Body of pancreas (tissue), 4 donors: ENCODE data around the gene PAX8. TPM values are rescaled to one million over a fixed set of nuclear protein-coding genes. Genes with fewer than 3 reads are reported as not detected.

ENCODE experiments used
- ATAC-seq: fragments of 150-250 bp; one replicate; pipeline ENCODE4 v1.9.1; 2016
- DNase-seq, 4 donors: peaks; one replicate each; pipeline ENCODE4 v3.0.0-alpha.2; 2019
- H3K27ac ChIP-seq, 4 donors: fragments of 200-600 bp; sonication (generic); 1 replicate in 3 of 4; 2 replicates in 1 of 4; pipeline versions ENCODE4 v1.5.1 to v1.6.1; 2016 to 2019; ENCODE audit warnings: mild to moderate bottlenecking in 1 of 4, mixed read lengths in 1 of 4, moderate library complexity in 1 of 4
- H3K27me3 ChIP-seq, 2 donors: fragments of 200-600 bp; sonication (generic); one replicate each; pipeline ENCODE4 v1.6.0; 2016; ENCODE audit warnings: mild to moderate bottlenecking in 1 of 2
- H3K36me3 ChIP-seq, 2 donors: fragments of 200-600 bp; sonication (generic); replicated peaks in 1 of 2; 2 replicates each; pipeline ENCODE4 v1.5.1; 2016; ENCODE audit warnings: low read depth in 2 of 2; ENCODE audit not compliant: insufficient read depth in 1 of 2
- H3K4me1 ChIP-seq: fragments of 200-600 bp; sonication (generic); one replicate; pipeline ENCODE4 v1.6.0; 2016
- H3K4me3 ChIP-seq, 2 donors: fragments of 200-600 bp; sonication (generic); 1 replicate in 1 of 2; 2 replicates in 1 of 2; pipeline ENCODE4 v1.5.1; 2016 to 2019
- H3K9me3 ChIP-seq, 3 donors: fragments of 200-600 bp; sonication (generic); 1 replicate in 2 of 3; 2 replicates in 1 of 3; pipeline ENCODE4 v1.5.1; 2016
- CTCF ChIP-seq, 7 experiments: fragments of 450-650 bp in 4 of 7; fragments of 200-600 bp in 3 of 7; sonication (generic) in 3 of 7; IDR thresholded peaks; one replicate each; pipeline ENCODE4 v1.5.1; 2016 to 2019; ENCODE audit warnings: antibody characterized with exemption in 7 of 7
- POLR2A ChIP-seq, 3 donors: fragments of 450-650 bp; IDR thresholded peaks; one replicate each; pipeline ENCODE4 v1.6.1; 2016; ENCODE audit warnings: antibody characterized with exemption in 3 of 3, mild to moderate bottlenecking in 2 of 3
- WGBS, 2 donors: methylation state at CpG; one replicate each; pipeline ENCODE4 v1.1.5; 2017; 5-methylcytosine and 5-hydroxymethylcytosine counted together
- intact Hi-C: fragments of 100-400 bp; cut with DNase I; formaldehyde crosslinking; loops from one replicate; pipeline ENCODE4 v1.15.1; 2023
- total RNA-seq, 2 donors: library from RNA; depleted of rRNA; stranded (reverse); fragments of >200 nt; gene quantifications; one replicate each; pipeline ENCODE4 v1.1.0, GENCODE V29; 2016

The PAX8 gene
- total RNA-seq, 2 donors from 2014 or later = 0.52 to 2.3 TPM

GRCh38 chr2:113253453-113253852 lies 25.3 kb downstream of the PAX8 start:
- H3K27ac ChIP-seq = no peak overlapping the region
- no peaks in the 10 kb centered on the region for H3K9me3 ChIP-seq
- TF ChIP-seq CTCF (IDR thresholded peaks at IDR 0.05) (no peak), POLR2A (IDR thresholded peaks at IDR 0.05) (no peak)
- no peaks in the 10 kb centered on the region for H3K36me3 ChIP-seq
- intact Hi-C loops = no loop called here
- H3K4me1 ChIP-seq = peaks cover 6% of the 10 kb centered on the region
- no peak for ATAC-seq
- no peaks in the 10 kb centered on the region for H3K27me3 ChIP-seq
- 83 to 87% methylated on average over 4 of the region's 4 CpGs for WGBS, 2 donors
- no peak for DNase-seq
- no peak overlapping the region for H3K4me3 ChIP-seq

GRCh38 chr2:113252047-113252590 lies 26.6 kb downstream of the PAX8 start:
- intact Hi-C loops = no loop called here
- no peaks in the 10 kb centered on the region for H3K9me3 ChIP-seq
- no peaks in the 10 kb centered on the region for H3K27me3 ChIP-seq
- WGBS, 2 donors = 95% methylated on average over 3 of the region's 3 CpGs
- H3K4me1 ChIP-seq = peaks cover 6% of the 10 kb centered on the region
- TF ChIP-seq CTCF (IDR thresholded peaks at IDR 0.05) = no peak
- no peak for TF ChIP-seq POLR2A (IDR thresholded peaks at IDR 0.05)
- no peaks in the 10 kb centered on the region for H3K36me3 ChIP-seq
- no peak overlapping the region for H3K27ac ChIP-seq
- ATAC-seq (no peak), DNase-seq (no peak)
- H3K4me3 ChIP-seq = no peak overlapping the region

- Histone ChIP-seq H3K4me1 (peaks cover 6% of the 10 kb centered on the region), H3K27me3 (no peaks in the 10 kb centered on the region), H3K9me3 (no peaks in the 10 kb centered on the region), H3K27ac (no peak overlapping the region), H3K4me3 (no peak overlapping the region), H3K36me3 (no peaks in the 10 kb centered on the region)
- ATAC-seq (no peak), DNase-seq (no peak)
- intact Hi-C loops = no loop called here
- TF ChIP-seq CTCF (IDR thresholded peaks at IDR 0.05) (no peak), POLR2A (IDR thresholded peaks at IDR 0.05) (no peak)
- WGBS, 2 donors = 53 to 65% methylated on average over 7 of the region's 7 CpGs
Observed at GRCh38 chr2:113251118-113251517, 27.6 kb downstream of the PAX8 start.

- Histone ChIP-seq H3K36me3 (no peaks in the 10 kb centered on the region), H3K4me3 (no peak overlapping the region), H3K4me1 (peaks cover 6% of the 10 kb centered on the region), H3K27me3 (no peaks in the 10 kb centered on the region), H3K27ac (no peak overlapping the region), H3K9me3 (no peaks in the 10 kb centered on the region)
- 26 to 31% methylated on average over 9 to 10 of the region's 10 CpGs for WGBS, 2 donors
- intact Hi-C loops = loop anchor here (5.0 kb wide), 1 partner anchor 123 kb away; no protein-coding TSS in a partner anchor
- DNase-seq = peak; percentile 80 to 85 (median 84)
- TF ChIP-seq POLR2A (IDR thresholded peaks at IDR 0.05) (no peak), CTCF (IDR thresholded peaks at IDR 0.05) (peak; percentile 77 to 94 (median 90))
- ATAC-seq = peak; percentile 90
Observed at GRCh38 chr2:113248997-113249770, 29.5 kb downstream of the PAX8 start.
